Measurements from ENCODE around the gene UNC93B1. TPM values are rescaled to one million over a fixed set of nuclear protein-coding genes. Genes with fewer than 3 reads are reported as not detected.

The UNC93B1 gene
- total and polyA plus RNA-seq, 2 of the 13 experiments (the other 11 are each of a cell fraction or from before 2014, with no cell fraction given) = 8.8 to 18.9 TPM

DNA sequence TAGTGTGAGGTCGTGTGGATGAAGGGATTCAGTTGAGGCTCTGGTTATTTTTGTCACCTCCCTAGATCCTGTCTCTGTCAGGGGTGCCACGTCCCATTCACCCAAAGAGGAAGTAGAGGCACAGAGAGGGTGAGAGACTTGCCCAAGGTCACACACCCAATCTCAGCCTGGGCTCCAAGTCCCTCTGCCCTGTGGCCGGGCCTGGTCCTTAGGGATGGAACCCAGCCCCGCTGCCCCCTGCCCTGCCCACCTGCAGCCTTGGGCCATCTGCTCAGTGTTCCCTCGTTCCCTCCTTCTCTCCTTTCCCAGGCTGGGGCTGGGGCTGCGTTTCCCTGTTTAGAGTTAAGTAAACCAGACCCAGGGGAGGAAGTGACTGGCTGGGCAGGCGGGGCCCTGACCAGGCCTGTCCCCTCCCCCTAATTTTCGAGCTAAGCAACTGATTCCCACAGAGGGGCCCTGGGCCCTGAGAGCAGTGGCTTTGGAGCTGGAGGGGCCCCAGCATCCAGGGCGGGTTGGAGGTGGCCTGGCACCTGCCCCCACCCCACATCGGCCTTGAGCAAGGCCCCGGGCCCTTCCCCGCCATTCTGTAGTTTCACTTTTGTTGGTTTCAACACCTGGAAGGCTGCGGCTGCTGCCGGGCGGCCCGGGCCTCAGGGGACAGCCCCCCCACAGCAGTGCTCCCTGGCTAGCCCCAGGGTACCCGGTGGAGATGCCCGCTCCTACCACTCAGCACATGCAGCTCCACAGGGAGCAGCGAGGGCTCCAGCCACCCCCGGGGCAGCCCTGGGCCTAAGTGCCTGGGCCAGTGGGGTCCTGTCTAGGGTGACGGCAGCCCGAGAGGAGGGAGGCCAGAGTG is 36.4 kb upstream of the UNC93B1 start (continued):
- TF ChIP-seq, protein P1, sequence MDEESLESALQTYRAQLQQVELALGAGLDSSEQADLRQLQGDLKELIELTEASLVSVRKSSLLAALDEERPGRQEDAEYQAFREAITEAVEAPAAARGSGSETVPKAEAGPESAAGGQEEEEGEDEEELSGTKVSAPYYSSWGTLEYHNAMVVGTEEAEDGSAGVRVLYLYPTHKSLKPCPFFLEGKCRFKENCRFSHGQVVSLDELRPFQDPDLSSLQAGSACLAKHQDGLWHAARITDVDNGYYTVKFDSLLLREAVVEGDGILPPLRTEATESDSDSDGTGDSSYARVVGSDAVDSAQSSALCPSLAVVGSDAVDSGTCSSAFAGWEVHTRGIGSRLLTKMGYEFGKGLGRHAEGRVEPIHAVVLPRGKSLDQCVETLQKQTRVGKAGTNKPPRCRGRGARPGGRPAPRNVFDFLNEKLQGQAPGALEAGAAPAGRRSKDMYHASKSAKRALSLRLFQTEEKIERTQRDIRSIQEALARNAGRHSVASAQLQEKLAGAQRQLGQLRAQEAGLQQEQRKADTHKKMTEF (CRISPR knock-in tag; IDR thresholded peaks at IDR 0.05) = peak; percentile 72
- TF ChIP-seq ASH2L (IDR thresholded peaks at IDR 0.05; ENCODE audit: insufficient read length, low read depth, low read length) (no peak), JARID2 (CRISPR knock-in tag; IDR thresholded peaks at IDR 0.05; ENCODE audit: insufficient replicate concordance) (no peak), KLF12 (CRISPR knock-in tag; IDR thresholded peaks at IDR 0.05; ENCODE audit: borderline replicate concordance) (no peak), SETDB1 (CRISPR knock-in tag; IDR thresholded peaks at IDR 0.05; ENCODE audit: borderline replicate concordance) (no peak), RBM22 (optimal IDR thresholded peaks at IDR 0.05; ENCODE audit: low read length) (no peak), NR2F2 (IDR thresholded peaks at IDR 0.05; ENCODE audit: borderline replicate concordance, low read depth) (no peak), GPN1 (CRISPR knock-in tag; IDR thresholded peaks at IDR 0.05; ENCODE audit: borderline replicate concordance) (no peak), CBX1 (IDR thresholded peaks at IDR 0.05; ENCODE audit: low read depth) (no peak), CHD4 (IDR thresholded peaks at IDR 0.05; ENCODE audit: borderline replicate concordance, low read length) (no peak), NKX3-1 (CRISPR knock-in tag; IDR thresholded peaks at IDR 0.05) (no peak), MYC (CRISPR knock-in tag; IDR thresholded peaks at IDR 0.05; ENCODE audit: borderline replicate concordance) (peak; percentile 56), FOXJ3 (CRISPR knock-in tag; IDR thresholded peaks at IDR 0.05; ENCODE audit: borderline replicate concordance) (no peak), MED1 (CRISPR knock-in tag; IDR thresholded peaks at IDR 0.05) (peak; percentile 38), SRSF9 (IDR thresholded peaks at IDR 0.05; ENCODE audit: borderline replicate concordance, insufficient read depth, low read depth, low read length, poor library complexity, severe bottlenecking) (no peak), NR2C2 (CRISPR knock-in tag; IDR thresholded peaks at IDR 0.05; ENCODE audit: borderline replicate concordance) (no peak), LCORL (IDR thresholded peaks at IDR 0.05) (no peak), LCORL (CRISPR knock-in tag; IDR thresholded peaks at IDR 0.05) (peak; percentile 84), ZNF644 (CRISPR knock-in tag; IDR thresholded peaks at IDR 0.05; ENCODE audit: low read depth) (no peak), ZNF235 (CRISPR knock-in tag; IDR thresholded peaks at IDR 0.05; ENCODE audit: borderline replicate concordance) (no peak), ZFY (CRISPR knock-in tag; IDR thresholded peaks at IDR 0.05) (peak; percentile 83), RBM39 (IDR thresholded peaks at IDR 0.05; ENCODE audit: low read depth, low read length, poor library complexity, severe bottlenecking) (no peak), FIP1L1 (IDR thresholded peaks at IDR 0.05; ENCODE audit: borderline replicate concordance, insufficient read depth, low read depth, low read length) (no peak), AHR (CRISPR knock-in tag; IDR thresholded peaks at IDR 0.05) (no peak), HMG20B (CRISPR knock-in tag; conservative IDR thresholded peaks at IDR 0.05) (no peak)
- TF ChIP-seq, protein P2, sequence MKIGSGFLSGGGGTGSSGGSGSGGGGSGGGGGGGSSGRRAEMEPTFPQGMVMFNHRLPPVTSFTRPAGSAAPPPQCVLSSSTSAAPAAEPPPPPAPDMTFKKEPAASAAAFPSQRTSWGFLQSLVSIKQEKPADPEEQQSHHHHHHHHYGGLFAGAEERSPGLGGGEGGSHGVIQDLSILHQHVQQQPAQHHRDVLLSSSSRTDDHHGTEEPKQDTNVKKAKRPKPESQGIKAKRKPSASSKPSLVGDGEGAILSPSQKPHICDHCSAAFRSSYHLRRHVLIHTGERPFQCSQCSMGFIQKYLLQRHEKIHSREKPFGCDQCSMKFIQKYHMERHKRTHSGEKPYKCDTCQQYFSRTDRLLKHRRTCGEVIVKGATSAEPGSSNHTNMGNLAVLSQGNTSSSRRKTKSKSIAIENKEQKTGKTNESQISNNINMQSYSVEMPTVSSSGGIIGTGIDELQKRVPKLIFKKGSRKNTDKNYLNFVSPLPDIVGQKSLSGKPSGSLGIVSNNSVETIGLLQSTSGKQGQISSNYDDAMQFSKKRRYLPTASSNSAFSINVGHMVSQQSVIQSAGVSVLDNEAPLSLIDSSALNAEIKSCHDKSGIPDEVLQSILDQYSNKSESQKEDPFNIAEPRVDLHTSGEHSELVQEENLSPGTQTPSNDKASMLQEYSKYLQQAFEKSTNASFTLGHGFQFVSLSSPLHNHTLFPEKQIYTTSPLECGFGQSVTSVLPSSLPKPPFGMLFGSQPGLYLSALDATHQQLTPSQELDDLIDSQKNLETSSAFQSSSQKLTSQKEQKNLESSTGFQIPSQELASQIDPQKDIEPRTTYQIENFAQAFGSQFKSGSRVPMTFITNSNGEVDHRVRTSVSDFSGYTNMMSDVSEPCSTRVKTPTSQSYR (CRISPR knock-in tag; IDR thresholded peaks at IDR 0.05; ENCODE audit: borderline replicate concordance) = peak; percentile 53; the same call in 1 of the 2 replicates
- TF ChIP-seq, protein P3, sequence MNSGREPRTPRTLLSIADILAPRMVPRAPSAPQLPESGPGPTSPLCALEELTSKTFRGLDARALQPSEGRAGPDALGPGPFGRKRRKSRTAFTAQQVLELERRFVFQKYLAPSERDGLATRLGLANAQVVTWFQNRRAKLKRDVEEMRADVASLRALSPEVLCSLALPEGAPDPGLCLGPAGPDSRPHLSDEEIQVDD (CRISPR knock-in tag; IDR thresholded peaks at IDR 0.05; ENCODE audit: borderline replicate concordance) = no peak
